GM18505 (cell line): ENCODE data around the gene SCN8A.
"Not testable (repeated sequence)": the region's sequence is repeated elsewhere in the genome, so short reads cannot be mapped to it uniquely, and the experiment has no call there.

Source experiments
- ATAC-seq: cut with Tn5 transposase; IDR thresholded peaks from one replicate; pipeline ENCODE4 v1.9.1; 2021; ENCODE audit not compliant: unreplicated experiment
- POLR2A ChIP-seq: IDR thresholded peaks from 4 replicates; pipeline ENCODE4 v1.6.1; 2011; ENCODE audit warnings: borderline replicate concordance; ENCODE audit not compliant: insufficient read depth, insufficient read length; ENCODE audit errors: extremely low read depth

Gene SCN8A

GRCh38 chr12:51779876-51780275 is 188.8 kb downstream of the SCN8A start:
- no peak for TF ChIP-seq POLR2A
- no peak for ATAC-seq

- TF ChIP-seq POLR2A = no peak
- no peak for ATAC-seq
Observed at GRCh38 chr12:51784688-51785087, 193.7 kb downstream of the SCN8A start.

- ATAC-seq = no peak
- TF ChIP-seq POLR2A = no peak
Observed at GRCh38 chr12:51785906-51786305, 194.9 kb downstream of the SCN8A start.

GRCh38 chr12:51788876-51789275 is 197.8 kb downstream of the SCN8A start:
- no peak for TF ChIP-seq POLR2A
- no peak for ATAC-seq

GRCh38 chr12:51792417-51792816 is 201.4 kb downstream of the SCN8A start:
- no peak for TF ChIP-seq POLR2A
- no peak for ATAC-seq

- TF ChIP-seq POLR2A = no peak
- ATAC-seq = no peak
Observed at GRCh38 chr12:51793201-51793600, 202.2 kb downstream of the SCN8A start.

GRCh38 chr12:51797301-51797700 is 206.3 kb downstream of the SCN8A start:
- ATAC-seq = no peak
- no peak for TF ChIP-seq POLR2A

GRCh38 chr12:51798051-51798450 is 207.0 kb downstream of the SCN8A start:
- ATAC-seq = not testable (repeated sequence)

GRCh38 chr12:51798501-51798900 is 207.5 kb downstream of the SCN8A start:
- ATAC-seq = no peak

GRCh38 chr12:51801027-51801426 is 210.0 kb downstream of the SCN8A start:
- TF ChIP-seq POLR2A = no peak
- no peak for ATAC-seq

More at GRCh38 chr12:51798501-51798900, 207.5 kb downstream of the SCN8A start:
- TF ChIP-seq POLR2A = no peak

- TF ChIP-seq POLR2A = no peak
Observed at GRCh38 chr12:51806896-51807295, 215.9 kb downstream of the SCN8A start.

GRCh38 chr12:51809193-51809592 is 218.2 kb downstream of the SCN8A start:
- TF ChIP-seq POLR2A = no peak
- ATAC-seq = no peak

More at GRCh38 chr12:51806896-51807295, 215.9 kb downstream of the SCN8A start:
- ATAC-seq = no peak

GRCh38 chr12:51811203-51812202 is 220.5 kb downstream of the SCN8A start:
- TF ChIP-seq POLR2A = no peak
- ATAC-seq = no peak

GRCh38 chr12:51812871-51813270 is 221.8 kb downstream of the SCN8A start:
- TF ChIP-seq POLR2A = no peak
- ATAC-seq = no peak
